HUES48 (cell line): ENCODE data around the gene SNURF.

Experiments used
- H3K27ac ChIP-seq: one replicate; pipeline ENCODE4 v1.7.0; 2013; ENCODE audit warnings: low read depth, low read length, inconsistent platforms
- H3K27me3 ChIP-seq: 2 replicates; pipeline ENCODE4 v1.6.1; 2013; ENCODE audit warnings: mild to moderate bottlenecking, low read length; ENCODE audit not compliant: control insufficient read depth, insufficient read depth
- H3K36me3 ChIP-seq: 2 replicates; pipeline ENCODE4 v1.6.1; 2013; ENCODE audit warnings: low read length; ENCODE audit not compliant: control insufficient read depth, insufficient read depth
- H3K4me1 ChIP-seq: 2 replicates; pipeline ENCODE4 v1.6.1; 2013; ENCODE audit warnings: mild to moderate bottlenecking, low read length; ENCODE audit not compliant: control insufficient read depth, insufficient read depth
- H3K4me3 ChIP-seq: 2 replicates; pipeline ENCODE4 v1.5.1; 2013; ENCODE audit warnings: mild to moderate bottlenecking, low read depth, low read length
- H3K9ac ChIP-seq: 2 replicates; pipeline ENCODE4 v1.6.1; 2013; ENCODE audit warnings: mild to moderate bottlenecking, low read depth, low read length, moderate library complexity
- H3K9me3 ChIP-seq: 2 replicates; pipeline ENCODE4 v1.6.1; 2013; ENCODE audit warnings: low read length; ENCODE audit not compliant: control insufficient read depth, insufficient read depth

Gene SNURF

DNA sequence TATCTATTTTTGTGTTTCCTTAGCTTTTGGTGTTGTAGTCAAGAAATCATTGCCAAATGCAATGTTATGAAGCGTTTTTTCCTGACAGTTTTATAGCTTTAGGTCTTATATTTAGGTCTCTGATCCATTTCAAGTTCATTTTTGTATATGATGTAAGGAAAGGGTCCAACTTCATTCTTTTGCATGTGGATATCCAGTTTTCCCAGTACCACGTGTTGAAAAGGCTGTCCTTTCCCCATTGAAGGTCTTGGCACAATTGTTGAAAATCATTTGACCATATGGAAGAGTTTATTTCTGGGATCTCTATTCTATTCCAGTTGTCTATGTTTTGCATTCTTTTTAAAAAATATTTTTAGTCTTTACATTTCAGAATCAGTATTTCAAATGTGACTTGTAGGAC, 14.6 kb upstream of the SNURF start:
- Histone ChIP-seq H3K4me1 (no peaks in the 10 kb centered on the region), H3K4me3 (no peak overlapping the region), H3K27me3 (no peaks in the 10 kb centered on the region), H3K27ac (no peak overlapping the region), H3K9me3 (peaks cover 47% of the 10 kb centered on the region), H3K9ac (no peak overlapping the region), H3K36me3 (no peaks in the 10 kb centered on the region)

- Histone ChIP-seq H3K4me1 (no peaks in the 10 kb centered on the region), H3K36me3 (no peaks in the 10 kb centered on the region), H3K9ac (no peak overlapping the region), H3K9me3 (peaks cover 39% of the 10 kb centered on the region; the same call in 1 of the 2 replicates), H3K27ac (no peak overlapping the region), H3K4me3 (no peak overlapping the region), H3K27me3 (no peaks in the 10 kb centered on the region)
Measured at GRCh38 chr15:24943361-24943760, 11.4 kb upstream of the SNURF start.

DNA sequence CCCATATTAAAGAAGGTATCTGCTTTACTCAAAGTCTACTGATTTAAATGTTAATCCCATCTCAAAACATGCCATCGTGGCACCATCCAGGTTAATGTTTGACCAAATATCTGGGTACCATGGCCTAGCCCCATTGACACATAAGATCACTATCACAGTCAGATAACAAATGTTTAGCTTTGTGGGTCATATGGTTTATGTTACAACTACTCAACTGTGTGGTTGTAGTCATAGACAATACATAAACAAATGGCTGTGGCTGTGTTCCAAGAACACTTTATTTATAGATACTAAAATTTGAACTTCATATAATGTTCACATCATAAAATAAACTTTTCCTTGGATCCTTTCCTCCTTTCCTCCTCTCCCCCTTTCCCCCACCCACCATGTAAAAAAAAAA, 9.8 kb upstream of the SNURF start:
- H3K9me3 ChIP-seq, result peaks cover 36% of the 10 kb centered on the region; the same call in 1 of the 2 replicates
- H3K27me3 ChIP-seq, result no peaks in the 10 kb centered on the region
- H3K9ac ChIP-seq, result no peak overlapping the region
- no peak overlapping the region for H3K4me3 ChIP-seq
- H3K27ac ChIP-seq, result no peak overlapping the region
- H3K4me1 ChIP-seq, result no peaks in the 10 kb centered on the region
- no peaks in the 10 kb centered on the region for H3K36me3 ChIP-seq

- Histone ChIP-seq H3K27me3 (no peaks in the 10 kb centered on the region), H3K9ac (no peak overlapping the region), H3K4me1 (no peaks in the 10 kb centered on the region), H3K4me3 (no peak overlapping the region), H3K36me3 (no peaks in the 10 kb centered on the region), H3K27ac (no peak overlapping the region), H3K9me3 (peaks cover 32% of the 10 kb centered on the region; the same call in 1 of the 2 replicates)
Measured at GRCh38 chr15:24945711-24946110, 9.1 kb upstream of the SNURF start.

DNA sequence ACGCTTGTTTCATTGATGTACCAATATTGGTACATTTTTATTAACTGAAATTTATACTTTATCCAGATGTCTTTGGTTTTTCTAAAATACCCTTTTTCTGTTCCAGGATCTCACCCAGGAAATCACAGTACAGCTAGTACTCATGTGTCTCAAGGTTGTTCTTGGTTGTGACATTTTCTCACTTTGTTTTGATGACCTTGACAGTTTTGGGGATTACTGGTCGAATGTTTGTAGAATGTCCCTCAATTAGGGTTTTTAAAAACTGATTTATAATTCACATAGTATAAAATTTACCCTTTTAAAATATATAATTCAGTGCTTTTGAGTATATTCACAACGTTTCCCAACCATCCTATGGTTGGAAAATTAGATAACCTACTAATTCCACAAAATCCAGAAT, 6.3 kb upstream of the SNURF start:
- no peaks in the 10 kb centered on the region for H3K27me3 ChIP-seq
- H3K9me3 ChIP-seq, result peaks cover 12% of the 10 kb centered on the region
- no peak overlapping the region for H3K4me3 ChIP-seq
- no peak overlapping the region for H3K27ac ChIP-seq
- H3K36me3 ChIP-seq, result no peaks in the 10 kb centered on the region
- H3K4me1 ChIP-seq, result peaks cover 15% of the 10 kb centered on the region
- no peak overlapping the region for H3K9ac ChIP-seq

- Histone ChIP-seq H3K9me3 (peaks cover 23% of the 10 kb centered on the region), H3K36me3 (peaks cover 19% of the 10 kb centered on the region), H3K27ac (peak overlapping the region; percentile 92), H3K4me3 (peak overlapping the region; percentile 89), H3K4me1 (peaks cover 18% of the 10 kb centered on the region), H3K27me3 (no peaks in the 10 kb centered on the region), H3K9ac (peak overlapping the region; percentile 96)
Measured at GRCh38 chr15:24955531-24955921, 739 bp downstream of the SNURF start.

- peaks cover 21% of the 10 kb centered on the region for H3K4me1 ChIP-seq
- peaks cover 26% of the 10 kb centered on the region for H3K9me3 ChIP-seq
- peak overlapping the region; percentile 96 for H3K9ac ChIP-seq
- peaks cover 25% of the 10 kb centered on the region for H3K36me3 ChIP-seq
- peak overlapping the region; percentile 92 for H3K27ac ChIP-seq
- H3K4me3 ChIP-seq, result peak overlapping the region; percentile 89
- H3K27me3 ChIP-seq, result no peaks in the 10 kb centered on the region
Measured at GRCh38 chr15:24956111-24956838, 1.5 kb downstream of the SNURF start.

- Histone ChIP-seq H3K27ac (peak overlapping the region; percentile 38), H3K4me3 (peak overlapping the region; percentile 89), H3K36me3 (peaks cover 39% of the 10 kb centered on the region), H3K27me3 (no peaks in the 10 kb centered on the region), H3K9ac (peak overlapping the region; percentile 96), H3K4me1 (peaks cover 11% of the 10 kb centered on the region), H3K9me3 (peaks cover 28% of the 10 kb centered on the region)
Measured at GRCh38 chr15:24957691-24958090, 2.9 kb downstream of the SNURF start.

GRCh38 chr15:24961967-24962366, 7.2 kb downstream of the SNURF start:
- peaks cover 38% of the 10 kb centered on the region for H3K9me3 ChIP-seq
- H3K27me3 ChIP-seq, result no peaks in the 10 kb centered on the region

DNA sequence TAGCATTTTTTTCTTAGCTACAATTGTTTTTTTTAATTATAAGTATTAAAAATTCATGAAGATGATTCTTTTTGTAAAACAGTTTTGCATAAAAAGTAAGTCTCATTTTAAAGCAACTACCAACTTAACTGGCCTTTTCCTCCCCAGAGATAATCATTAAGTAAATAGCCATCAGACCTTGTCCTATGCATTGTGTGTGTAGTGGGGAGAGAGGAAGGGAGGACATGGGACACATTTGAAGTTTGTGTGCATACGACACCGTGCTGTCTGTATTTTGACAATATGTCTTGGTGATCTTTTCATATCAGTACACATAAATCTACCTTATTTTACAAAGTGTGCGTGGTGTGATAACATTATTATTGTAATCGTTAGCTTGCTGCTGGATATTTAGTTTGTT, 8.1 kb downstream of the SNURF start:
- no peak overlapping the region for H3K9ac ChIP-seq
- H3K4me1 ChIP-seq, result peaks cover 3% of the 10 kb centered on the region; the same call in 1 of the 2 replicates
- H3K9me3 ChIP-seq, result peaks cover 33% of the 10 kb centered on the region
- H3K27me3 ChIP-seq, result no peaks in the 10 kb centered on the region
- H3K27ac ChIP-seq, result peak overlapping the region; percentile 6
- H3K4me3 ChIP-seq, result no peak overlapping the region
- H3K36me3 ChIP-seq, result peaks cover 88% of the 10 kb centered on the region

More at GRCh38 chr15:24961967-24962366, 7.2 kb downstream of the SNURF start:
- H3K9ac ChIP-seq, result no peak overlapping the region
- H3K4me1 ChIP-seq, result peaks cover 3% of the 10 kb centered on the region; the same call in 1 of the 2 replicates
- H3K4me3 ChIP-seq, result peak overlapping the region; percentile 89; the same call in 1 of the 2 replicates
- H3K36me3 ChIP-seq, result peaks cover 82% of the 10 kb centered on the region
- H3K27ac ChIP-seq, result no peak overlapping the region

- peaks cover 26% of the 10 kb centered on the region for H3K9me3 ChIP-seq
- H3K4me3 ChIP-seq, result no peak overlapping the region
- no peak overlapping the region for H3K27ac ChIP-seq
- H3K27me3 ChIP-seq, result no peaks in the 10 kb centered on the region
- no peak overlapping the region for H3K9ac ChIP-seq
- H3K36me3 ChIP-seq, result peaks cover 97% of the 10 kb centered on the region
- H3K4me1 ChIP-seq, result no peaks in the 10 kb centered on the region
Measured at GRCh38 chr15:24966364-24967103, 11.7 kb downstream of the SNURF start.
